Naive B cell (primary cell): ENCODE data around the gene CNTN4. TPM values are rescaled to one million over a fixed set of nuclear protein-coding genes. Genes with fewer than 3 reads are reported as not detected.
"Not testable (repeated sequence)": the region's sequence is repeated elsewhere in the genome, so short reads cannot be mapped to it uniquely, and the experiment has no call there.

Source experiments
- ATAC-seq, 2 donors: fragments of 150-1000 bp; cut with Tn5 transposase; 2 replicates each; pipeline ENCODE4 v1.10.0; 2021; ENCODE audit warnings: low read depth in 2 of 2, mild to moderate bottlenecking in 2 of 2, moderate library complexity in 2 of 2
- DNase-seq: peaks from one replicate; pipeline ENCODE4 v3.0.0; 2022
- H3K27ac Mint-ChIP-seq, 6 donors: one replicate each; pipeline ENCODE4 v1.8.0; 2020 to 2022; ENCODE audit warnings: mild to moderate bottlenecking in 6 of 6, mixed read lengths in 6 of 6, moderate library complexity in 5 of 6, inconsistent platforms in 2 of 6
- H3K27me3 Mint-ChIP-seq, 3 donors: one replicate each; pipeline ENCODE4 v1.8.0; 2021 to 2022; ENCODE audit warnings: mixed read lengths in 3 of 3, mild to moderate bottlenecking in 1 of 3
- H3K36me3 Mint-ChIP-seq, 2 donors: one replicate each; pipeline ENCODE4 v1.8.0; 2020 to 2022; ENCODE audit warnings: mixed read lengths in 2 of 2, inconsistent platforms in 1 of 2, mild to moderate bottlenecking in 1 of 2
- H3K4me1 Mint-ChIP-seq, 3 donors: one replicate each; pipeline ENCODE4 v1.8.0; 2020 to 2022; ENCODE audit warnings: mixed read lengths in 3 of 3, inconsistent platforms in 1 of 3, mild to moderate bottlenecking in 1 of 3, moderate library complexity in 1 of 3
- H3K4me3 Mint-ChIP-seq, 8 donors: one replicate each; pipeline ENCODE4 v1.8.0; 2020 to 2022; ENCODE audit warnings: mild to moderate bottlenecking in 8 of 8, mixed read lengths in 8 of 8, moderate library complexity in 8 of 8, inconsistent platforms in 2 of 8
- H3K9me3 Mint-ChIP-seq, 7 donors: one replicate each; pipeline ENCODE4 v1.8.0; 2020 to 2022; ENCODE audit warnings: mixed read lengths in 7 of 7, mild to moderate bottlenecking in 5 of 7, inconsistent platforms in 2 of 7, moderate library complexity in 1 of 7
- polyA plus RNA-seq, 6 donors: library from polyadenylated mRNA; unstranded; fragments of 300-500 nt; fragmentation: Illumina TruSeq; gene quantifications; one replicate each; pipeline ENCODE4 v1.2.3, GENCODE V29; 2021; ENCODE audit warnings: low read depth in 6 of 6

CNTN4 gene
- polyA plus RNA-seq, 6 donors from 2014 or later: not detected

DNA sequence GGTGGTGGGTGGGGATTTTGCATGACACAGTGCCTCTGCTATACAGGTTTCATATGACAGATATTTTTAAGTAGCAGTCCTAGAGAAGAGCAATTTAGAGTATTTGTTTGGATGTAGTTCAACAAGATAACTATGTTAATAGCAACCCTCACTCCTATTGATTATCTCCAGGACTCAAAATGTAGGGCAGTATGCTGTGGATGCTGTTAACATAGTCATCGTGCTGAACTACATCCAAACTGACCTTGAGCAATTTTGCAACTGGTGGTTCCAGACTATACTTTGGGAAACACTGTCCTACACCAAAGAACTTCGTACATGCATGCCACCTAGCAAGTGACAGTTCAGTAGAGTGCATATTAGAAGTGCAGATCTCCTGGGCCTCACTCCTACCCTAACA lies 893.9 kb downstream of the CNTN4 start:
- Mint-ChIP-seq H3K4me1 (no peaks in the 10 kb centered on the region), H3K9me3 (no peaks in the 10 kb centered on the region), H3K27ac (no peak overlapping the region), H3K27me3 (peaks cover 8 to 11% (median 11%) of the 10 kb centered on the region in 3 donors), H3K36me3 (no peaks in the 10 kb centered on the region), H3K4me3 (no peak overlapping the region)
- no peak for DNase-seq
- ATAC-seq: no peak

DNA sequence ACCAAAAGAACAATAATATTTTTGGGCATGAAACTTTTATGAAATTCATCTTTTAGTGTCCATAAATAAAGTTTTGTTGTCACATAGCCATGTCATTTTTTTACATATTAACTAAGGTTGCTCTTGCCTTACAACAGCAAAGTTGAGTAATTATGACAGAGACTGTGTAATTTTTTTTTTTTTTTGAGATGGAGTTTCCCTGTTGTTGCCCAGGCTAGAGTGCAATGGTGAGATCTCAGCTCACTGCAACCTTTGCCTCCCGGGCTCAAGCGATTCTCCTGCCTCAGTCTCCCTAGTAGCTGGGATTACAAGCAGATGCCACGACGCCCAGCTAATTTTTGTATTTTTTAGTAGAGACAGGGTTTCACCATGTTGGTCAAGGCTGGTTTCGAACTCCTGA lies 894.5 kb downstream of the CNTN4 start:
- H3K27ac Mint-ChIP-seq, H3K9me3 Mint-ChIP-seq, ATAC-seq, H3K4me3 Mint-ChIP-seq, H3K36me3 Mint-ChIP-seq, H3K4me1 Mint-ChIP-seq, DNase-seq: not testable (repeated sequence)
- peaks cover 10 to 17% (median 11%) of the 10 kb centered on the region in 3 donors for H3K27me3 Mint-ChIP-seq

- H3K27ac Mint-ChIP-seq: no peak overlapping the region
- no peaks in the 10 kb centered on the region for H3K9me3 Mint-ChIP-seq
- H3K4me1 Mint-ChIP-seq: no peaks in the 10 kb centered on the region
- peaks cover 10 to 20% (median 11%) of the 10 kb centered on the region in 3 donors for H3K27me3 Mint-ChIP-seq
- DNase-seq: no peak
- ATAC-seq: no peak
- H3K36me3 Mint-ChIP-seq: peaks cover 0 to under 1% of the 10 kb centered on the region in 2 donors
- no peak overlapping the region for H3K4me3 Mint-ChIP-seq
These were observed 895.1 kb downstream of the CNTN4 start for GRCh38 chr3:2993736-2994135.

- Mint-ChIP-seq H3K36me3 (peaks cover 0 to 8% of the 10 kb centered on the region in 2 donors), H3K9me3 (peaks cover 0 to 9% (median 2%) of the 10 kb centered on the region in 7 donors), H3K4me1 (no peaks in the 10 kb centered on the region), H3K4me3 (no peak overlapping the region), H3K27me3 (peaks cover 11 to 26% (median 14%) of the 10 kb centered on the region in 3 donors), H3K27ac (no peak overlapping the region)
- ATAC-seq: no peak
- no peak for DNase-seq
These were observed 896.5 kb downstream of the CNTN4 start for GRCh38 chr3:2995195-2995594.

DNA sequence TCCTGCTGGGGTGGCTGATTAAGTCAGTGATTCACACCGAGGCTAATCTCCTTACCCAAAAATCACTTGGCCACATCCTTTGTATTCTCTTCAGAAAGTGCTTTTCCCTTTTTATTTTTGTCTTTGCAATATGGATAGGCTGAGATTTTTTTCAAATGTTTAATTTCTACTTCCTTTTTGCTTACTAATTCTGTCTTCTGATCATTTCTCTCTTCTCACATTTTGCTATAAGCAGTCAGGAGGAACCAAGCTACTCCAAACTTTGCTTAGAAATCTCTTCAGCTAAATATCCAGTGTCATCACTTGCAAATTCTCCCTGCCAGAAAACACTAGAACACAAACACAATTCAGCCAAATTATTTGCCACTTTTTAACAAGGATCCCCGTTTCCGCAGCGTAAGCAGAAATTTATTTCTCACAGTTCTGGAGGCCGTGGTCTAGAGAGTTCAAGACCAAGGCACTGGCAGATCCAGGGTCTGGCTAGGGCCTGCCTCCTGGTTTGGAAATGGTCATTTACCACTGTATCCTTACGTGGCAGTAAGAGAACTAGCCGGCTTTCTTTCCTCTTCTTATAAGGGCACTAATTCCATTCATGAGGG lies 906.6 kb downstream of the CNTN4 start:
- H3K4me1 Mint-ChIP-seq: no peaks in the 10 kb centered on the region
- H3K36me3 Mint-ChIP-seq: no peaks in the 10 kb centered on the region
- no peaks in the 10 kb centered on the region for H3K9me3 Mint-ChIP-seq
- ATAC-seq (no peak), DNase-seq (no peak)
- H3K27ac Mint-ChIP-seq: no peak overlapping the region
- peaks cover 0 to 4% (median 0%) of the 10 kb centered on the region in 3 donors for H3K27me3 Mint-ChIP-seq
- no peak overlapping the region for H3K4me3 Mint-ChIP-seq

DNA sequence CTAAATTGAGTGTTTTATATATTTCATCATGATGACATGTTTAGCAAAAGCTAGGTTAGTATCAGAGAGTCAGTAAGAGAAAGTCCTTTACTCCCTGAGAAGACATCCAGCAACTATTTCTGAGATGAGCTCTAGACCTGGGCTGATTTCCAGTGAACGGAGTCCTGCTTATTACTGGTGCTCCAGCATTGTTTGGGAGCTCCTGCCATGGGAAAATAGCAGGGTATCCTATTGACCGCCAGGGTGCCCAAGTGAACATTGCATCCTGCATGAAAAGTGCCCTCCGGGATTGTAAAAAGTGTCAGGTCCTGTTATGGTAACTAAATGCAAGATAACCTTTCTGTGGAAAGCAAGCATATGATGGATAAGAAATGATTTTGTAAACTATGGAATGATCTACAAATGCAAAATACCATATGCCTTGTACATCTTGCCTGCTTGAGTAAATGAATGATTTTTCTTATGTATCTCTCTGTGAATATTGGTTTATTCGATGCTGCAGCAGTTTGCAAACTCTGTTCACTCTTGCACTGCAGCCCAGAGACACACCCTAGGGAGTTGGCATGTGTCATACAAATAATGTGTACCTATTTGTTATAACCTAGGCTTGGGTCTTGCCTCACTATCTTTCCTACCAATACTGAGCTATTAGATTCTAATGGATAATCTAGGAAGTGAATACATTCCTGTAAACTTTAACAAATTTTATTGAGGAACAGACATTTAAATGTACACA lies 914.8 kb downstream of the CNTN4 start:
- H3K4me1 Mint-ChIP-seq: no peaks in the 10 kb centered on the region
- ATAC-seq (no peak), DNase-seq (no peak)
- H3K27ac Mint-ChIP-seq: no peak overlapping the region
- no peaks in the 10 kb centered on the region for H3K36me3 Mint-ChIP-seq
- no peak overlapping the region for H3K4me3 Mint-ChIP-seq
- no peaks in the 10 kb centered on the region for H3K9me3 Mint-ChIP-seq
- H3K27me3 Mint-ChIP-seq: peaks cover 28 to 36% (median 33%) of the 10 kb centered on the region in 3 donors

GRCh38 chr3:3015185-3016089 lies 916.8 kb downstream of the CNTN4 start:
- peaks cover 31 to 36% (median 33%) of the 10 kb centered on the region in 3 donors for H3K27me3 Mint-ChIP-seq
- ATAC-seq: no peak
- H3K36me3 Mint-ChIP-seq: no peaks in the 10 kb centered on the region
- H3K4me3 Mint-ChIP-seq: no peak overlapping the region
- no peaks in the 10 kb centered on the region for H3K4me1 Mint-ChIP-seq
- DNase-seq: no peak
- no peak overlapping the region for H3K27ac Mint-ChIP-seq
- no peaks in the 10 kb centered on the region for H3K9me3 Mint-ChIP-seq

- peaks cover 34 to 36% (median 35%) of the 10 kb centered on the region in 3 donors for H3K27me3 Mint-ChIP-seq
- no peak for ATAC-seq
- no peaks in the 10 kb centered on the region for H3K36me3 Mint-ChIP-seq
These were observed 917.6 kb downstream of the CNTN4 start for GRCh38 chr3:3016226-3016625.

GRCh38 chr3:3020209-3020608 lies 921.5 kb downstream of the CNTN4 start:
- ATAC-seq (no peak), DNase-seq (no peak)
- no peak overlapping the region for H3K27ac Mint-ChIP-seq
- H3K9me3 Mint-ChIP-seq: no peaks in the 10 kb centered on the region
- no peaks in the 10 kb centered on the region for H3K36me3 Mint-ChIP-seq
- H3K4me3 Mint-ChIP-seq: no peak overlapping the region
- H3K4me1 Mint-ChIP-seq: no peaks in the 10 kb centered on the region
- peaks cover 20 to 24% (median 23%) of the 10 kb centered on the region in 3 donors for H3K27me3 Mint-ChIP-seq

More at GRCh38 chr3:3016226-3016625, 917.6 kb downstream of the CNTN4 start:
- no peak for DNase-seq
- no peaks in the 10 kb centered on the region for H3K4me1 Mint-ChIP-seq
- H3K9me3 Mint-ChIP-seq: no peaks in the 10 kb centered on the region
- H3K4me3 Mint-ChIP-seq: no peak overlapping the region
- H3K27ac Mint-ChIP-seq: no peak overlapping the region

DNA sequence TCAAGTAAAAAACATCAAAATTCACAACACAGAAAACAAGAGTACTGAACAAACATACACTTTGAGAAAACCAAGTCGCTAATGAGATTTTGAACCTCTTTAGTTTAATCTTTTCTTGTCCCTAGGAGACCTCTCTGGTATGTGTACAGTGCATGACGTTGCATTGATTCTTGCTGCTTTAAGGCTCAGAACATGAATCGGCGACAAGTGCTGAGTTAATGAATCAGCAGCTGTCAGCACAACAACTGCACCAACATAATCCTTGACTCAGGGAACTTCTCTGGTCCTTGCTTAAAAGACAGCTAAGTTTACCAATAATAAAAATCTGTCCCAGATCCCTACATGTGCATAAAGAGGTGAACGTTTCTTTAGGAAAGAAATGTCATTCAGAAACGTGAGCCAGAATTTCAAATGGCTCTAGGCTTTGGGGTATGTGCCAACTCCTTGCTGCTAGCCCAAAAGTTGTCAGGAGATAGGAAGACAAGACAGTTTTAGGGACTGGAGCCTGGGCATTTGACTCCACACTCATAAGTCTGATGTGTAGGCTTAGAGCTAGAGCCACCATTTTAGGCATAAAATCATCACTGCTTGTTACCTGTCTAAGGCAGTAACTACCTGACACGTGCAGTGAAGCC lies 924.6 kb downstream of the CNTN4 start:
- Mint-ChIP-seq H3K4me3 (no peak overlapping the region), H3K36me3 (no peaks in the 10 kb centered on the region), H3K9me3 (no peaks in the 10 kb centered on the region), H3K4me1 (peaks cover 2 to 5% (median 4%) of the 10 kb centered on the region in 3 donors), H3K27ac (no peak overlapping the region), H3K27me3 (peaks cover 10 to 14% (median 13%) of the 10 kb centered on the region in 3 donors)
- DNase-seq: no peak
- ATAC-seq: no peak

GRCh38 chr3:3027976-3028567 lies 929.4 kb downstream of the CNTN4 start:
- DNase-seq (no peak), ATAC-seq (no peak)
- H3K4me1 Mint-ChIP-seq: peaks cover 4 to 8% (median 4%) of the 10 kb centered on the region in 3 donors
- no peak overlapping the region for H3K4me3 Mint-ChIP-seq
- no peaks in the 10 kb centered on the region for H3K9me3 Mint-ChIP-seq
- no peak overlapping the region for H3K27ac Mint-ChIP-seq
- H3K27me3 Mint-ChIP-seq: peaks cover 0 to 7% (median 4%) of the 10 kb centered on the region in 3 donors
- H3K36me3 Mint-ChIP-seq: no peaks in the 10 kb centered on the region

DNA sequence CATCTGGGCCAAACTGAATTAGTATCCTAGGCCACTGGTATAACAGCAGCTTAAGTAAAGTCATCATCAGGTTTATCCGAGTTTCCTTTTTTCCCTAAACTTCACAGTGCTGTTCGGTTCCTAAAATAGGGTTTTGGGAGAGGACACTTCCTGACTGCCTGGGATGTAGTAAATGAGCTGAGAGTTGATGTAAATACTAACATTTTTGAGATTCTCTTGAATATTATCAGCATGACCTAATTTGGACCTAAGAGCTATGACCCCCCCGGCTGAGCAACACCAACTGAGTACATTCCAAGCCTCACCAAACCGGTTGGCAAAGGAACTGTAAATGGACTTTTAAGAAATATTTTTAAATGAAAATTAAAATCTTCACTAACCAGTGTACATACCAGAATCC lies 932.7 kb downstream of the CNTN4 start:
- H3K9me3 Mint-ChIP-seq: no peaks in the 10 kb centered on the region
- no peak overlapping the region for H3K27ac Mint-ChIP-seq
- H3K27me3 Mint-ChIP-seq: peaks cover 0 to 4% (median 0%) of the 10 kb centered on the region in 3 donors

GRCh38 chr3:3037156-3037555 lies 938.5 kb downstream of the CNTN4 start:
- Mint-ChIP-seq H3K27ac (no peak overlapping the region), H3K36me3 (no peaks in the 10 kb centered on the region), H3K9me3 (no peaks in the 10 kb centered on the region), H3K4me3 (no peak overlapping the region), H3K4me1 (no peaks in the 10 kb centered on the region), H3K27me3 (peaks cover 0 to 10% (median 8%) of the 10 kb centered on the region in 3 donors)
- ATAC-seq (no peak), DNase-seq (no peak)

More for the DNA sequence above, 932.7 kb downstream of the CNTN4 start:
- no peak for DNase-seq
- peaks cover 4 to 8% (median 4%) of the 10 kb centered on the region in 3 donors for H3K4me1 Mint-ChIP-seq
- no peak for ATAC-seq
- no peaks in the 10 kb centered on the region for H3K36me3 Mint-ChIP-seq
- H3K4me3 Mint-ChIP-seq: no peak overlapping the region
